Measurements from ENCODE around the gene GTF2IRD1.

GTF2IRD1 gene

GRCh38 chr7:74441801-74442200 is 11.9 kb upstream of the GTF2IRD1 start:
- Mint-ChIP-seq H3K36me3 (ENCODE audit: low read depth) (no peaks in the 10 kb centered on the region), H3K4me1 (peaks cover 27% of the 10 kb centered on the region), H3K27me3 (ENCODE audit: low read depth, poor library complexity) (peaks cover 20% of the 10 kb centered on the region), H3K4me3 (no peak overlapping the region), H3K27ac (peak overlapping the region; percentile 71), H3K9me3 (peaks cover 15% of the 10 kb centered on the region)
- TF ChIP-seq CTCF (IDR thresholded peaks at IDR 0.05), result no peak
- no peak for DNase-seq

DNA sequence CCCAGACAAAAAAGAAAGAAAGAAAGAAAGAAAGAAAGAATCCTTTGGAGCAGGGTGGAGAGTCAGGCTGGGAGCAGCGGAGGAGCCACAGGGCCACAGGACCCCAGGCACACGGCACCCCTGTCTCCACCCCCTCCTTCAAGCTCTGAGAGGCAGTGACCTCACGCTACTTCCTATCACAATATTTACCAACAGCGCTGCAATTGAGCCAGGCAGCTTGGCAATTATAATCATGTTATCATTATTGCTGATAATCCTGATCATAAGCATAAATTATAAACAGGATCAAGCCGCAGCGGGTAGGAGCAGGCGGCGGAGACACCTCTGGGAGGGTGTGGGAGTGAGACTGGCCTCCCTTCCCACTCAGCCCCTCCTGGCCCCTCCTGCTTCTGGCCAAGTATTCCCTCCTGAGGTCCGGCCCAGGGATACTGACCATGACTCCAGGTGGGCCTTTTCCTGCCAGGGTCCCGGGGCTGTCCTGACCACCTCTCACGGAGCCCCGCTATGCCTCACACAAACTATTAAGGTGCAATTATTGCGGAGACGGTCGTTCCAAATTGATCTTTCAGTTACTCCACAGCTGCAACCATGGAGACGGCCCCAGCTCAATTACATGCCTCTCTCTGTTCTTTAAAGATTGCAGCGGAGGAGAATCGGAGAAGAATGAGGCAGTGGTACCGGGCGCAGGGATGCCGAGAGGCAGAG is 10.0 kb upstream of the GTF2IRD1 start:
- peaks cover 18% of the 10 kb centered on the region for H3K27me3 Mint-ChIP-seq (ENCODE audit: low read depth, poor library complexity)
- DNase-seq, result no peak
- no peaks in the 10 kb centered on the region for H3K36me3 Mint-ChIP-seq (ENCODE audit: low read depth)
- H3K4me3 Mint-ChIP-seq, result no peak overlapping the region
- TF ChIP-seq CTCF (IDR thresholded peaks at IDR 0.05), result no peak
- H3K9me3 Mint-ChIP-seq, result peaks cover 2% of the 10 kb centered on the region
- no peak overlapping the region for H3K27ac Mint-ChIP-seq
- H3K4me1 Mint-ChIP-seq, result peaks cover 27% of the 10 kb centered on the region

DNA sequence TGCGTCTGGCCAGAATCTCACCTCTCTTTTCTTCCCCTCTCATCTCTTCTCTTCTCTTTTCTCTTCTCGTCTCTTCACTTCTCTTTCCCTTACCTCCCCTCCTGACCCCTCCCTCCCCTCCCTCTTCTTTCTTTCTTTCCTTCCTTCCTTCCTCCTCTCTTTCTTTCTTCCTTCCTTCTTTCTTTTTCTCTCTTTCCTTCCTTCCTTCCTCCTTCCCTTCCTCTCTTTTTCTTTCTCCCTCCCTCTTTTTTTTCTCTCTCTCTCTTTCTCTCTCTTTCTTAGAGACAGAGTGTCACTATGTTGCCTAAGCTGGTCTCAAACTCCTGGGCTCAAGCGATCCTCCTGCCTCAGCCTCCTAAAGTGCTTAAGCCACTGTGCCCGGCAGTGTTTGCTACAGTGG is 4.6 kb upstream of the GTF2IRD1 start:
- no peak for DNase-seq
- H3K27me3 Mint-ChIP-seq (ENCODE audit: low read depth, poor library complexity), result peaks cover 8% of the 10 kb centered on the region
- H3K4me1 Mint-ChIP-seq, result peaks cover 16% of the 10 kb centered on the region
- H3K9me3 Mint-ChIP-seq, result no peaks in the 10 kb centered on the region
- TF ChIP-seq CTCF (IDR thresholded peaks at IDR 0.05), result no peak
- H3K36me3 Mint-ChIP-seq (ENCODE audit: low read depth), result no peaks in the 10 kb centered on the region
- no peak overlapping the region for H3K27ac Mint-ChIP-seq
- H3K4me3 Mint-ChIP-seq, result no peak overlapping the region

DNA sequence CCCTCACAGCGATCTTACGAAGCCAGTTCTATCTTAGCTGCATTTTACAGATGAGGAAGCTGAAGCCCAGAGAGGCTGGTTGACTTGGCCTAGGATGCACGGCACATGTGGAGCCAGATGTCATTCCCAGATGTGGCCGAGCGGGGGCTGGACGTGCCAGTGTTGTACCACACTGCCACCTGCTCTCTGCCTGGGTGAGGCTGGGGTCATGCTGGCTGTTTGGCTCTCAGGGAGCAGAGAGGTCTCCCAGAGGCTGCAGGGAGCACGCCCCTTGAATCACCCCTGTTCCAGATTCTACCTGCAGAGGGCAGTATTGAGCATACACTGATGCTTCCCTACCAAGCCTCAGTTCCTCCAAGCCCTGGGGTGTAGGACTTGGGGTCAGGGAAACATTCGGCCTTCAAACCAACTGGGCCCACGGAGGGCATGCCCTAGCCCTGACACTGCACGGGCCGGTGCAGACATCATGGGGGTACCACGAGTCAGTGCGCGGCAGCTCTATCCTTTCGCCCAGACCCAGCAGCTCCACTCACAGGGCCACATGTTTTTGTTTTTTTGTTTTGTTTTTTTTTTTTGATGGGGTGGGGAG is 3.8 kb upstream of the GTF2IRD1 start:
- Mint-ChIP-seq H3K27ac (no peak overlapping the region), H3K36me3 (ENCODE audit: low read depth) (no peaks in the 10 kb centered on the region), H3K4me3 (no peak overlapping the region), H3K4me1 (peaks cover 10% of the 10 kb centered on the region), H3K27me3 (ENCODE audit: low read depth, poor library complexity) (peaks cover 8% of the 10 kb centered on the region), H3K9me3 (no peaks in the 10 kb centered on the region)
- DNase-seq, result peak; percentile 70
- TF ChIP-seq CTCF (IDR thresholded peaks at IDR 0.05), result peak; percentile 73

- H3K4me1 Mint-ChIP-seq, result peaks cover 34% of the 10 kb centered on the region
- H3K36me3 Mint-ChIP-seq (ENCODE audit: low read depth), result peaks cover 7% of the 10 kb centered on the region
- peak overlapping the region; percentile 76 for H3K4me3 Mint-ChIP-seq
- TF ChIP-seq CTCF (IDR thresholded peaks at IDR 0.05), result no peak
- H3K27ac Mint-ChIP-seq, result no peak overlapping the region
- no peaks in the 10 kb centered on the region for H3K9me3 Mint-ChIP-seq
- peak; percentile 51 for DNase-seq
- H3K27me3 Mint-ChIP-seq (ENCODE audit: low read depth, poor library complexity), result peaks cover 8% of the 10 kb centered on the region
Measured at GRCh38 chr7:74452748-74453321, 871 bp upstream of the GTF2IRD1 start.

All from nephron progenitor cell (in vitro differentiated cells).